ENCODE data around the gene RAD51B.

- no peak for TF ChIP-seq CTCF (IDR thresholded peaks at IDR 0.05)
- TF ChIP-seq POLR2A (IDR thresholded peaks at IDR 0.05), result no peak
Observed at GRCh38 chr14:68507544-68508081, 688.0 kb downstream of the RAD51B start.

Data from tibial nerve (tissue), 3 donors.